ENCODE results near the gene DDX6.
"Not testable (repeated sequence)": the region's sequence is repeated elsewhere in the genome, so short reads cannot be mapped to it uniquely, and the experiment has no call there.

DDX6 gene

GRCh38 chr11:118791111-118791960, at the start of gene DDX6:
TSS of gene DDX6 (minus strand) at chr11:118791164. CDS start at chr11:118786251, 4,913 bp downstream.
- DNase-seq: peak; percentile 90

GRCh38 chr11:118838905-118839553, 48.1 kb upstream of the DDX6 start:
- no peak for DNase-seq

GRCh38 chr11:118837868-118838267, 46.9 kb upstream of the DDX6 start:
- DNase-seq: no peak

- no peak for DNase-seq
Measured at GRCh38 chr11:118834427-118835028, 43.6 kb upstream of the DDX6 start.

- no peak for DNase-seq
Measured at GRCh38 chr11:118827118-118827517, 36.2 kb upstream of the DDX6 start.

- DNase-seq: not testable (repeated sequence)
Measured at GRCh38 chr11:118822936-118823510, 32.1 kb upstream of the DDX6 start.

- peak; percentile 10 for DNase-seq
Measured at GRCh38 chr11:118820412-118821357, 29.7 kb upstream of the DDX6 start.

- DNase-seq: not testable (repeated sequence)
Measured at GRCh38 chr11:118820025-118820379, 29.0 kb upstream of the DDX6 start.

GRCh38 chr11:118819334-118820024, 28.5 kb upstream of the DDX6 start:
- DNase-seq: no peak

GRCh38 chr11:118818130-118818529, 27.2 kb upstream of the DDX6 start:
- no peak for DNase-seq

GRCh38 chr11:118813551-118813950, 22.6 kb upstream of the DDX6 start:
- DNase-seq: no peak

GRCh38 chr11:118812485-118812884, 21.5 kb upstream of the DDX6 start:
- DNase-seq: no peak

- no peak for DNase-seq
Measured at GRCh38 chr11:118807800-118808778, 17.1 kb upstream of the DDX6 start.

- DNase-seq: no peak
Measured at GRCh38 chr11:118806400-118806799, 15.4 kb upstream of the DDX6 start.

GRCh38 chr11:118804094-118804493, 13.1 kb upstream of the DDX6 start:
- DNase-seq: no peak

- no peak for DNase-seq
Measured at GRCh38 chr11:118799372-118799771, 8.4 kb upstream of the DDX6 start.

- DNase-seq: no peak
Measured at GRCh38 chr11:118797510-118797909, 6.5 kb upstream of the DDX6 start.

- no peak for DNase-seq
Measured at GRCh38 chr11:118792570-118793124, 1.7 kb upstream of the DDX6 start.

- no peak for DNase-seq
Measured at GRCh38 chr11:118791961-118792569, 1.1 kb upstream of the DDX6 start.
